Aorta (tissue), 5 donors: ENCODE results near the gene KIF18B. TPM values are rescaled to one million over a fixed set of nuclear protein-coding genes. Genes with fewer than 3 reads are reported as not detected.

Experiments
- ATAC-seq: fragments of 200-7000 bp; cut with Tn5 transposase; one replicate; pipeline ENCODE4 v1.9.1; 2022; ENCODE audit warnings: moderate library complexity; ENCODE audit not compliant: low FRiP score
- DNase-seq, 2 donors: peaks; one replicate each; pipeline ENCODE4 v3.0.0-alpha.2; 2020
- H3K27ac ChIP-seq, 2 donors: one replicate each; pipeline ENCODE4 v1.5.1; 2013; ENCODE audit warnings: low read length in 2 of 2, mild to moderate bottlenecking in 2 of 2, moderate library complexity in 2 of 2, control low read depth in 1 of 2, inconsistent platforms in 1 of 2, low read depth in 1 of 2
- H3K27me3 ChIP-seq, 2 donors: one replicate each; pipeline ENCODE4 v1.6.1; 2013; ENCODE audit warnings: control low read depth in 1 of 2, low read length in 1 of 2, mild to moderate bottlenecking in 1 of 2, moderate library complexity in 1 of 2; ENCODE audit not compliant: insufficient read depth in 2 of 2, control insufficient read depth in 1 of 2
- H3K36me3 ChIP-seq, 2 donors: one replicate each; pipeline ENCODE4 v1.6.1; 2013; ENCODE audit warnings: control low read depth in 1 of 2, low read length in 1 of 2, mild to moderate bottlenecking in 1 of 2; ENCODE audit not compliant: insufficient read depth in 2 of 2, control insufficient read depth in 1 of 2
- H3K4me1 ChIP-seq, 2 donors: one replicate each; pipeline ENCODE4 v1.6.1; 2013; ENCODE audit warnings: low read length in 2 of 2, control low read depth in 1 of 2, mild to moderate bottlenecking in 1 of 2, moderate library complexity in 1 of 2; ENCODE audit not compliant: insufficient read depth in 2 of 2, control insufficient read depth in 1 of 2
- H3K4me3 ChIP-seq, 2 donors: one replicate each; pipeline ENCODE4 v1.5.1; 2013; ENCODE audit warnings: low read length in 2 of 2, control low read depth in 1 of 2, mild to moderate bottlenecking in 1 of 2
- H3K9me3 ChIP-seq: one replicate; pipeline ENCODE4 v1.6.1; 2013; ENCODE audit warnings: mild to moderate bottlenecking, low read length; ENCODE audit not compliant: control insufficient read depth
- WGBS, 2 donors: extraction: QIAGEN DNeasy Blood & Tissue Kit; methylation state at CpG; one replicate each; pipeline ENCODE4 v1.1.7; 2013; 5-methylcytosine and 5-hydroxymethylcytosine counted together
- intact Hi-C, 2 donors: fragments of 100-400 bp; cut with DNase I; formaldehyde crosslinking; loops; one replicate each; pipeline versions ENCODE4 v1.14.2 to v1.15.0; 2022
- polyA plus RNA-seq, 2 donors: library from polyadenylated mRNA; stranded (reverse); fragments of 200-250 nt; gene quantifications; one replicate each; pipeline ENCODE4 v1.2.3, GENCODE V29; 2013
- total RNA-seq, 2 donors: library from RNA; stranded (reverse); fragmentation: NEBNext Ultra II Directional; extraction: Animal tissue kit (Norgen Biotek cat#: 25700); gene quantifications; one replicate each; pipeline ENCODE4 v1.2.1, GENCODE V29; 2021
- donor health status: healthy with polysubstance abuse.
- donor health status: Bipolar disorder and iron deficiency.
- donor health status: DM: no; HTN: no; CAD: no.
- donor health status: DM: no; HTN: no; CAD: no.
- donor health status: DM: yes; HTN: yes; CAD: no.

The KIF18B gene
- total and polyA plus RNA-seq, 4 donors, result 0.05 to 1.7 (median 0.16) TPM; not detected in 1

GRCh38 chr17:44926821-44927525, 20.6 kb downstream of the KIF18B start:
- Histone ChIP-seq H3K27ac (no peak overlapping the region), H3K4me1 (no peaks in the 10 kb centered on the region), H3K9me3 (no peaks in the 10 kb centered on the region), H3K4me3 (no peak overlapping the region), H3K27me3 (no peaks in the 10 kb centered on the region), H3K36me3 (no peaks in the 10 kb centered on the region)
- DNase-seq (peak in 1 of 2 donors; percentile 38), ATAC-seq (no peak)
- intact Hi-C loops, result no loop called here
- WGBS, 2 donors, result 90 to 93% methylated on average over 15 of the region's 15 CpGs

- intact Hi-C loops, result no loop called here
- H3K36me3 ChIP-seq, result no peaks in the 10 kb centered on the region
Measured at GRCh38 chr17:44925731-44926697, 21.6 kb downstream of the KIF18B start.

GRCh38 chr17:44924107-44924544, 23.4 kb downstream of the KIF18B start:
- no peak for ATAC-seq
- H3K36me3 ChIP-seq, result no peaks in the 10 kb centered on the region
- no peak overlapping the region for H3K27ac ChIP-seq
- peak; percentile 18 to 66 for DNase-seq
- WGBS, 2 donors, result 90 to 92% methylated on average over 9 of the region's 9 CpGs
- H3K27me3 ChIP-seq, result no peaks in the 10 kb centered on the region
- H3K4me1 ChIP-seq, result no peaks in the 10 kb centered on the region
- H3K4me3 ChIP-seq, result no peak overlapping the region
- H3K9me3 ChIP-seq, result no peaks in the 10 kb centered on the region
- intact Hi-C loops, result loop anchor here in 1 of 2 donors (5.0 kb wide), 1 partner anchor 178 kb away; no protein-coding TSS in a partner anchor

More at GRCh38 chr17:44925731-44926697, 21.6 kb downstream of the KIF18B start:
- ATAC-seq (no peak), DNase-seq (peak in 1 of 2 donors; percentile 57)
- 96% methylated on average over 18 of the region's 18 CpGs for WGBS, 2 donors
- Histone ChIP-seq H3K4me3 (no peak overlapping the region), H3K27ac (no peak overlapping the region), H3K27me3 (no peaks in the 10 kb centered on the region), H3K9me3 (no peaks in the 10 kb centered on the region), H3K4me1 (no peaks in the 10 kb centered on the region)

GRCh38 chr17:44922746-44923470, 24.7 kb downstream of the KIF18B start:
- intact Hi-C loops, result loop anchor here in 1 of 2 donors (5.0 kb wide), 1 partner anchor 179 kb away; no protein-coding TSS in a partner anchor
- ATAC-seq (no peak), DNase-seq (peak; percentile 30 to 55)
- H3K4me1 ChIP-seq, result no peaks in the 10 kb centered on the region
- no peak overlapping the region for H3K4me3 ChIP-seq
- no peaks in the 10 kb centered on the region for H3K36me3 ChIP-seq
- no peaks in the 10 kb centered on the region for H3K27me3 ChIP-seq
- no peaks in the 10 kb centered on the region for H3K9me3 ChIP-seq
- H3K27ac ChIP-seq, result no peak overlapping the region
- 85 to 87% methylated on average over 19 of the region's 19 CpGs for WGBS, 2 donors

GRCh38 chr17:44922136-44922535, 25.4 kb downstream of the KIF18B start:
- no peaks in the 10 kb centered on the region for H3K4me1 ChIP-seq
- ATAC-seq (no peak), DNase-seq (peak in 1 of 2 donors; percentile 34)
- H3K4me3 ChIP-seq, result no peak overlapping the region
- H3K27me3 ChIP-seq, result no peaks in the 10 kb centered on the region
- WGBS, 2 donors, result 92% methylated on average over 6 of the region's 6 CpGs
- intact Hi-C loops, result loop anchor here in 1 of 2 donors (5.0 kb wide), 1 partner anchor 180 kb away; no protein-coding TSS in a partner anchor
- H3K27ac ChIP-seq, result no peak overlapping the region
- no peaks in the 10 kb centered on the region for H3K9me3 ChIP-seq
- no peaks in the 10 kb centered on the region for H3K36me3 ChIP-seq

GRCh38 chr17:44921122-44921882, 26.3 kb downstream of the KIF18B start:
- intact Hi-C loops, result loop anchor here in 1 of 2 donors (5.0 kb wide), 1 partner anchor 181 kb away; no protein-coding TSS in a partner anchor
- Histone ChIP-seq H3K36me3 (no peaks in the 10 kb centered on the region), H3K27me3 (no peaks in the 10 kb centered on the region), H3K4me3 (no peak overlapping the region), H3K27ac (no peak overlapping the region), H3K9me3 (no peaks in the 10 kb centered on the region), H3K4me1 (no peaks in the 10 kb centered on the region)
- WGBS, 2 donors, result 83 to 85% methylated on average over 11 of the region's 11 CpGs
- DNase-seq (peak in 1 of 2 donors; percentile 62), ATAC-seq (no peak)

GRCh38 chr17:44920565-44920940, 27.0 kb downstream of the KIF18B start:
- no peak overlapping the region for H3K27ac ChIP-seq
- DNase-seq, result peak in 1 of 2 donors; percentile 51
- H3K9me3 ChIP-seq, result no peaks in the 10 kb centered on the region
- H3K27me3 ChIP-seq, result no peaks in the 10 kb centered on the region
- no peak overlapping the region for H3K4me3 ChIP-seq
- no peaks in the 10 kb centered on the region for H3K4me1 ChIP-seq
- ATAC-seq, result no peak
- 63 to 69% methylated on average over 7 of the region's 7 CpGs for WGBS, 2 donors
- intact Hi-C loops, result loop anchor here (1.0 to 5.0 kb wide), 3 partner anchors 101 to 182 kb away; no protein-coding TSS in a partner anchor
- H3K36me3 ChIP-seq, result no peaks in the 10 kb centered on the region
